HG03432 (cell line): ENCODE measurements around the gene TNFAIP2.
"Not testable (repeated sequence)": the region's sequence is repeated elsewhere in the genome, so short reads cannot be mapped to it uniquely, and the experiment has no call there.

Experiments
- ATAC-seq: cut with Tn5 transposase; IDR thresholded peaks from one replicate; pipeline ENCODE4 v1.9.1; 2021; ENCODE audit warnings: mild to moderate bottlenecking, moderate library complexity; ENCODE audit not compliant: unreplicated experiment

Gene TNFAIP2

GRCh38 chr14:103107455-103107854 is 15.8 kb upstream of the TNFAIP2 start:
- no peak for ATAC-seq

- no peak for ATAC-seq
These were observed 15.1 kb upstream of the TNFAIP2 start for GRCh38 chr14:103107941-103108748.

GRCh38 chr14:103108749-103109207 is 14.5 kb upstream of the TNFAIP2 start:
- peak; percentile 32 for ATAC-seq

DNA sequence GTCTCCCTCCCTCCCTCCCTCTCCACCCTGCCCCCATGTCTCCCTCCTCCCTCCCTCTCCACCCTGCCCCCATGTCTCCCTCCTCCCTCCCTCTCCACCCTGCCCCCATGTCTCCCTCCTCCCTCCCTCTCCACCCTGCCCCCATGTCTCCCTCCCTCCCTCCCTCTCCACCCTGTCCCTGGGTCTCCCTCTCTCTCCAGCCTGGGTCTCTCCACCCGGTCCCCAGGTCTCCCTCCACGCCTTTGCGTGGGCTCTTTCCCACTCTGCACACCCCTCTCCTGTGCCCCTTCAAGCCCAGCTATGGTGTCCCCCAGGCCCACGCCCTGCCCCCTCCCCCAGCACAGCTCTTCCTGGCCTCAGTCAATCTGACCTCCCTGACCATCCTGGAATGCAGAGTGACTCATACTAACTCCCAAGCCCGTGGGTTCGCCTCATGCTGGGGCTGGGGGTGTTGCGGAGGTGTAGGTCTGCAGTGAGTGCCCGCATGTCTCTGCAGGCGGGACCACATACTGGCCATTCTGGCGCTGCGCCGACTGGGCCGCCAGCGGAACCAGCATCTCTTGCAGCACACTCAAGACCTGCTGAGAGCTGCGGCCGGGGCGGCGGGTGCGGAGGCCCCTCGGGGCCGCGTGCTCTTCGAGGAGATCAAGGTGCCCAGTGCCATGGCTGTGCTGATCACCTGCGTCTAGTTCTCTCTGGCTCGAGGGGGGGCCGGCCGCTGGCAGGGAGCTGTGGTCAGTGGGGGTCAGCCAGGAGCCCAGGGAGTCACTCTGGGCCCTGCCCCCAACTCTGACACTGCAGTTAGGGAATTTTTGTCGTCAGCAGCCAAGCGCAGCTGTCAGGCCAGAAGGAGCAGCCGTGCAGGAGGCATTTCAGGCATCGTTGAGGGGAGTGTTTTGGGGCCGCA is 13.5 kb upstream of the TNFAIP2 start:
- no peak for ATAC-seq

DNA sequence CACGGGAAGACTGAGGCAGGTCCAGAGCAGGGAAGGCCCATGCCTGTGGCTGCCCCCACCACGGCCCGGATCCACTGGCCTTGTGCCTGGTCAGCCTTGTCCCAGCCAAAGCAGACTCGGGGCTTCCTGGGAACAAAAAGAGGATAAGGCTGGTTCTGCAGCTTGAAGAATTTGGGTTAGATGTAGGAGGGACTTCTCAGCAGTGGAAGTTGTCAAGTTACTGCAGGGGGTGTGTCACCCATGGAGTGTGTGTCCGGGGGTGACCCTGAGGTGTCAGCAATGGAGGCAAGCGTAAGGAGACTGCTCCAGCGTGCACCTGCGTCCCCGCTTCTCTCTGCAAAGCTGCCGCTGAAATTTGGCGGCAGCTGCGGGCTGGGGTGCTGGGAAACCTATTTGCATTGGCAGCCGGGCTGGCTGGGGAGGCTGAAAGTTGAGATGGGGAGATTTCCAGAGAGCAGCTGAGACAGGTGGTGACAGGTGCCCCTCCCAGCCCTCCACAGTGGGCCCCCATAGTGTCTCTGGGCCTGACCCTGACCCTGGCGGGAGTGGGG is 12.5 kb upstream of the TNFAIP2 start:
- no peak for ATAC-seq

- no peak for ATAC-seq
These were observed 11.9 kb upstream of the TNFAIP2 start for GRCh38 chr14:103111232-103111868.

GRCh38 chr14:103112400-103113243 is 10.6 kb upstream of the TNFAIP2 start:
- ATAC-seq = no peak

DNA sequence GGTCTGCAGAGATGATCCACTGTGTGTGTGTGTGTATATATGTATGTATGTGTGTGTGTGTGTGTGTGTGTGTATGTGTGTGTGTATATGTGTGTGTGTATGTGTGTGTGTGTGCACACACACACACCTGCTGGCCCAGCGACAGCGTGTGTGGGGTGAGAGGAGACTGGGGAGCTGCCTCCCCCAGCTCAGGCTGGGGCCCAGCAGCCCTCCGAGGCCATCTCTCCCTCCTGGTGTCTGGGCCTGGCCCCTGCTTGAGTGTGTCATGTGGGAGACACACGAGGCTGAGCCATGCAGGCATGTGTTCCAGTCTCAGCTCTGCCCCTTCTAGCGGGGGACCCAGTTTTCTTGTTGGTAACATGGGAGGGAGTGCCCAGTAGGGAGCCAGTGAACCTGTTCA is 10.0 kb upstream of the TNFAIP2 start:
- ATAC-seq = no peak

GRCh38 chr14:103113774-103114173 is 9.5 kb upstream of the TNFAIP2 start:
- ATAC-seq = no peak

DNA sequence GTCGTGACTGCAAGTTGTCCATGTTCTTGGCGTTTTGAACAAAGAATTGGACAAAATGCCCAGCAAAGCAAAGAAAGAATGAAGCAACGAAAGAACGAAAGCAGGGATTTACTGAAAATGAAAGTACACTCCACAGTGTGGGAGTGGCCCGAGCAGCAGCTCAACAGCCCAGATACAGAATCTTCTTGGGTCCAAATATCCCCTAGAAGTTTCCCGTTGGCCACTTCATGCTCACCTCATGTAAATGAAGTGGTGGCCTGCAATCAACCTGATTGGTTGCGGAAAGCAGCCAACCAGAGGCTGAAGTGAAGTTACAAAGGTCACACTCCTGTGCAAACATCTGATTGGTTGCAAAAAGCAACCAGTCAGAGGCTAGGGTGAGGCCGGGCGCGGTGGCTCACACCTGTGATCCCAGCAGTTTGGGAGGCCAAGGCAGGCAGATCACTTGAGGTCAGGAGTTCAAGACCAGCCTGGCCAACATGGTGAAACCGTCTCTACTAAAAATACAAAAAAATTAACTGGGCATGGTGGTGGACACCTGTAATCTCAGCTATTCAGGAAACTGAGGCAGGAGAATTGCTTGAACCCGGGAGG is 8.1 kb upstream of the TNFAIP2 start:
- ATAC-seq = not testable (repeated sequence)

DNA sequence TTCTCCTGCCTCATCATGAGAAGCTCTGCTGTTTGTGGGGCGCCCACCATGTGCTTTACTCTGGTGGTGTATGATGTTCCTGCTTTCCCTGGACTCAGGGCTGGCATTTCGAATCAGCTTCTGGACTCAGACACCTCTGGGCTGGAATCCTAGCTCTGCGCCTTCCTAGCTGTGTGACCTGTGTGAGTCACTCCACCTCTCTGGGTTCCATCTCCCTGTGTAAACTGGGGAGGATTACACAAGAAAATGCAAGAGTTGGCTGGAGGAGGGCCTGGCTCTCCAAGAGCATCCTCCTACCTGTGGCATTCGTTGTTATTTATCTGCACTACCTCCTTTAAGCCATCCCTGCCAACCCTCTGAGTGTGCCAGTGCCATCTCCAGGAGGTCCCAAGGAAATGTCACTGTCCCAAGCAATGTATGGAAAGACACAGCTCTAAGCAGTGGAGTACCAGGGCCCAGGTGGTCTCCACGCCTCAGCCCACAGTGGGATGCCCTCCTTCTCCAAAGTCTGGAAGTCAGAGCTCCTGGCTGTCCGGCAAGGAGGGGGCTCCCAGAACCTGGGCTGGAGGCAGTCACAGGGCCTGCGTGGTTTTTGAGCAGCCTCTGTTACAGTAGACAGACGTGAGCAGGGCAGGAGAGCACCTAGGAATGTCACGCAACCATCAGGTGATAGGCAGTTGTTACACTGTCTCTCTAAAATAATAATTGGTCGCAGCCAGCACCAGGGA is 7.3 kb upstream of the TNFAIP2 start:
- ATAC-seq = no peak

DNA sequence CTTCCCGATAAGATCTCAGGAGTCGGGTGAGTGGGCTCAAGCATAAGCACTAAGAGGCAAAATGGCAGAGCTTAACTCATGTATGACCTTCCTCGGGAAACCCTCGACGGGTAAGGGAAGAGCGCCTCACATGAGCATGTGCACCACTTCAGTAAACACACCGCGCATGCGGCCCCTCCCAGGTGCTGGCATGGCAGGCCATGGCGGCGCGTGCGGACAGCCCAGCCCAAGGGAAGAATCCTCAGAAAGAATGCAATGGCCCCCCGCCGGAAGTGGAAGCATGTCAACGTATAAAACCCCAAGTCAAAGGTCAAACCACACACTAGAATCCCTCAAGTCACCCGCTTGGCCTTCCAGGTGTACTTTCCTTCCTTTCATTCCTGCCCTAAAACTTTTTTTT is 6.6 kb upstream of the TNFAIP2 start:
- no peak for ATAC-seq

DNA sequence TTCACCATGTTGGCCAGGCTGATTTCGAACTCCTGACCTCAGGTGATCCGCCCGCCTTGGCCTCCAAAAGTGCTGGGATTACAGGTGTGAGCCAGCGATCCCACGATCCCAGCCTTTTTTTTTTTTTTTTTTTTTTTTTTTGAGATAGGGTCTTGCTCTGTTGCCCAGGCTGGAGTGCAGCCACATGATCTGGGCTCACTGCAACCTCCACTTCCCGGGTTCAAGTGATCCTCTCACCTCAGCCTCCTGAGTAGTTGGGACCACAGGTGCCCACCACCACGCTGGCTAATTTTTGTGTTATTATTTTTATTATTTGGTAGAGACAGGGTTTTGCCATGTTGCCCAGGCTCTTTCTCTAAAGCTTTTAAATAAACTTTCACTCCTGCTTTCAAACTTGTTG is 5.8 kb upstream of the TNFAIP2 start:
- not testable (repeated sequence) for ATAC-seq

GRCh38 chr14:103118018-103118662 is 5.1 kb upstream of the TNFAIP2 start:
- no peak for ATAC-seq

GRCh38 chr14:103118663-103119404 is 4.4 kb upstream of the TNFAIP2 start:
- no peak for ATAC-seq

GRCh38 chr14:103119527-103119926 is 3.7 kb upstream of the TNFAIP2 start:
- ATAC-seq = not testable (repeated sequence)

DNA sequence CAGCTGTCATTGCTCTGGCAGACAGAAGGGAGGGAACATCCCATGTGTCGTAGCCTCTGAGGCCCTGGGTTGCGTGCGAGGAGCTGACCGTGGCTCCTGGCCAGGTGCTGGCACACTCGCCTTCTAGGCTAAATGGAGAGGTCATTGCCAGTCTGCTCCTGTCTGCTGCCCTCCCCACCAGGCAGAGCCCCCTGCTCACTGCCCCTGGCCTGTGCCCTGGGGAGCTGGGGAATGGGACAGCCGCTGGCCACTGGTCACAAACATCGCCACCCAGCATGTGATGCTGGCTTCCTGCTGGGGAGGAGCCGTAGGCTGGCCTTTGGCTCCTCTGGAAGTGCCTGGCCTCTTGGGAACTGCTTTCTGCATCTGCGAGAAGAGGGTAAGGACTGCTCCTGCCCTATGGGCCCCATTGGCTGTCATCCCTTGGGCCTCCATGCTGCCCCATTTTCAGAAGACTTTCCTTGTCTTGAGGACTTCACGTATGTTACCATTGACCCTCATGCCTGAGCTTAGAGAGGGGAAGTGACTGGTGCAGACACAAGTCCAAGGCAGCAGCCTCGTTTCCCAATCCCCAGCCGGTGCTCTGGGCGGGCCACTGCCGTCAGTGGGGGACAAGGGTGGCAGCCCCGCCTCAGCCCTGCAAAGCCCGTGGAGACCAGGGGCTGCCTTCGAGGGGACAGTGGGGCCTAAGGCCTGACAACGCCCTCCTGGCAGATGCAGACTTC is 2.0 kb upstream of the TNFAIP2 start:
- no peak for ATAC-seq
